GM18873 (cell line): Measurements from ENCODE around the gene SEPHS2.
"Not testable (repeated sequence)": the region's sequence is repeated elsewhere in the genome, so short reads cannot be mapped to it uniquely, and the experiment has no call there.

Experiments
- ATAC-seq: cut with Tn5 transposase; IDR thresholded peaks from one replicate; pipeline ENCODE4 v1.9.1; 2021; ENCODE audit warnings: mild to moderate bottlenecking, moderate library complexity, moderate number of reproducible peaks; ENCODE audit not compliant: unreplicated experiment, low FRiP score

SEPHS2 gene, protein sequence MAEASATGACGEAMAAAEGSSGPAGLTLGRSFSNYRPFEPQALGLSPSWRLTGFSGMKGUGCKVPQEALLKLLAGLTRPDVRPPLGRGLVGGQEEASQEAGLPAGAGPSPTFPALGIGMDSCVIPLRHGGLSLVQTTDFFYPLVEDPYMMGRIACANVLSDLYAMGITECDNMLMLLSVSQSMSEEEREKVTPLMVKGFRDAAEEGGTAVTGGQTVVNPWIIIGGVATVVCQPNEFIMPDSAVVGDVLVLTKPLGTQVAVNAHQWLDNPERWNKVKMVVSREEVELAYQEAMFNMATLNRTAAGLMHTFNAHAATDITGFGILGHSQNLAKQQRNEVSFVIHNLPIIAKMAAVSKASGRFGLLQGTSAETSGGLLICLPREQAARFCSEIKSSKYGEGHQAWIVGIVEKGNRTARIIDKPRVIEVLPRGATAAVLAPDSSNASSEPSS

DNA sequence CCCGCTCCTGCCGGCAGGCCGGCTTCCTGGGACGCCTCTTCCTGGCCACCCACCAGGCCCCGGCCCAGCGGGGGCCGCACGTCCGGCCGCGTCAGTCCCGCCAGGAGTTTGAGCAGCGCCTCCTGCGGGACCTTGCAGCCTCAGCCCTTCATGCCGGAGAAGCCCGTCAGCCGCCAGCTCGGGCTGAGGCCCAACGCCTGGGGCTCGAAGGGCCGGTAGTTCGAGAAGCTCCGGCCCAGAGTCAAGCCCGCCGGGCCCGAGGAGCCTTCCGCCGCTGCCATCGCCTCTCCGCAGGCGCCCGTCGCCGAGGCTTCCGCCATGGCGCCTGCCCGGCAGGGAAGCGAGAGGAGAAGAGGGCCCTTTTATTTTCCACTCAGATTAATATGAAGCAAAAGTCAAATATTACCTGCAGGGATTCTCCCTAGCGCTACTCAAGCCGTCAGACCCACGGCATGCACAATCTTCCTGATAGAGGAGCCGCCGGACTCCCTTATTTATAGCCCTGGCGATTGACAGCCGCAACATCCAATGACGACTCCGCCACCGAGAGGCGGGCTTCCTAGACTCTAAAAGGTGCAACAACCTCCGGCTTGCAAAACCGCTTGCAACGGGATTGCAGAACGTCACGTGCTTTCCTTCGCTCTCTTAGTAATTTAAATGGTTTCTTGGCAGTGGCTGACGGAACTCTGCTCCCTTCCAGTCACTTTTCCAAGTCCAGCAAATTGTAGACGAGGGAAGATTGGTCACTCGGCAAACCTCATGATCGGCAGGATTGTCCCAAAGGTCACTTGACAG, at the start of gene SEPHS2:
SEPHS2 (minus strand) TSS at position 467 of the 795 bp plus-strand sequence; CDS start at position 320, 147 bp downstream.
- peak; percentile 50 for ATAC-seq

DNA sequence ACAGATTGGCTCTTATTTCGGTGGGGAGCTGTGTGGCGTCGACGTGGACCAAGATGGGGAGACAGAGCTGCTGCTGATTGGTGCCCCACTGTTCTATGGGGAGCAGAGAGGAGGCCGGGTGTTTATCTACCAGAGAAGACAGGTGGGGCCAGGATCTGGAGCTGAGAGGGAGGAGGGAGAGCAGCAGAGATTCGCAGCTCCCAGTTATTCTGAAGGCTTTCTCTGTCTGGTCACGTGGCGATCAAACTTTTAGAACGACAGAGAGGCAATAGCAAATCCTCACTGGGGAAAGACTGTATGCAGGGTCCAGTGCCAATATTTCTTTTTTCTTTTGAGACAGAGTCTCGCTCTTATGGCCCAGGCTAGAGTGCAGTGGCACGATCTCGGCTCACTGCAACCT, 49.0 kb upstream of the SEPHS2 start:
- no peak for ATAC-seq

DNA sequence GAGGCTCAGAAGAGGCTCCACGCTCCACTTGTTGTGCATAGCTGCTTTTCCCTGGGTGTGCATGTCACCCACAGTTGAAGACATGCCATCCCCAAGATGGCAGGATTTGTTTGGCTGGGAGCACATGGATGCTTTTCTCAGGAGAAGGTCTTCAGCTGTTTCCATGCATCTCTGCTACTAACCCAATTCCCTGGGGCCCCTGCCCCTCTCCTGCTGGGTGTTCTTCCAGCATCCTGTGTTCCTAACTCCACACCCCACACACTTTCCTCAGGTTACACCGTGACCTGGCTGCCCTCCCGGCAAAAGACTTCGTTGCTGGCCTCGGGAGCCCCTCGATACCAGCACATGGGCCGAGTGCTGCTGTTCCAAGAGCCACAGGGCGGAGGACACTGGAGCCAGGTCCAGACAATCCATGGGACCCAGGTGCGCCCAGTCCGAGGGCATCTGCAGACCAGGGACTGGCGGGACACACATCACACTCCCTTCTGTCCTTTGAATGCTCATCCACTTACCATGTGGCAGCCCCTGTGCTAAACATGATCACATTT, 48.3 kb upstream of the SEPHS2 start:
- ATAC-seq: no peak

DNA sequence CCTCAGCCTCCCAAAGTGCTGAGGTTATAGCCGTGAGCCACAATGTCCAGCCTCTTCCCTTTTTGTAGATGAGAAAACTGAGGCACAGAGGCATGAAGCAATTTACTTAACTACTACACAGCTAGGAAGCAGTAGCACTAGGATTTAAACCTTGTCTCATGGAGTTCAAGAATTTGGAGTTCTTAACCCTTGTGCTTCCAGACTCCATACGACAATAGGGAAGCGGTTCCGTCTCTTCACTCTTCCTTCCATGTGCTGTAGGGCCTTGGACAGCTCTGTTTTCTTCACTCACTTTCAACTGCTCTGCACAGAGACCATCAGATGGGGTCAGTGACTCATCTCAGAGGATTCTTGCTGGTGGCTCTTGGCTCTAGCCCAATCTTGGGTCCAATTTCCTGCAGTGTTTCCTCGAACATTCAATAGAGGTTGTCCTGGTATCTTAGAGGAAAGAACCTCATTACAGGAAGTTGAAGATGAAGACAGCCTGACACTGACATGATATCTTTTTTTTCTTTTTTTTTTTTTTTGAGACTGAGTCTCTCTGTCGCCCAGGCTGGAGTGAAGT, 46.2 kb upstream of the SEPHS2 start:
- no peak for ATAC-seq

DNA sequence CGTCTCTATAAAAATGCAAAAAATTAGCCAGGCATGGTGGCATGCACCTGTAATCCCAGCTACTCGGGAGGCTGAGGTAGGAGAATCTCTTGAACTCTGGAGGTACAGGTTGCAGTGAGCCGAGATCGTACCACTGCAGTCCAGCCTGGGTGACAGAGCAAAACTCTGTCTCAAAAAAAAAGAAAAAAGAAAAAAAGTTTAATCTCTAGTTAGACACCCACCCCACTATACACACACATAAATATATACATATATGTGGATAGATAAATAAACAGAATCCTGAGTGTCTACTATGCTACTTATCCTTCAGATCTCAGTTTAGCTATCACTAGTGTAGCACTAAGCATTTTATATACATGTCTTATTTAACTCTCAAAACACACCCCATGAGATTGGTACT, 45.6 kb upstream of the SEPHS2 start:
- ATAC-seq: no peak

DNA sequence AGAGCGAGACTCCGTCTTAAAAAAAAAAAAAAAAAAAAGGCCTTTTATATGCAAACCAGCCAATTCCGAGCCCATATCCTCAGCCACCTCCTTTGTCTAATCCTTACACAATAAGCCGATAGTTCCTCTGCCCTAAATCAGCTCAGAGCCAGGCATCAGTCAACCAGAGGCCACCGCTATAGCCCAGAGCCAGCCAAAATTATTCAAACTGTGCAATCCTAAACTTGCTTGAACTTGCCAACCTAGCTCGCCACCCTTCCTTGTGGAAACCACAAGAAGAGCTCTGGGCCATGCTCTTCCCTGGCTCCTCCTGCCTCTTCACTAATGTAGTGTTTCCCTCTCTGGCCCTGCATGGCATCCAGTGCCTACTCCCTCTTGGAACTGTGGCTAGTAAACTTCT, 44.5 kb upstream of the SEPHS2 start:
- ATAC-seq: no peak

DNA sequence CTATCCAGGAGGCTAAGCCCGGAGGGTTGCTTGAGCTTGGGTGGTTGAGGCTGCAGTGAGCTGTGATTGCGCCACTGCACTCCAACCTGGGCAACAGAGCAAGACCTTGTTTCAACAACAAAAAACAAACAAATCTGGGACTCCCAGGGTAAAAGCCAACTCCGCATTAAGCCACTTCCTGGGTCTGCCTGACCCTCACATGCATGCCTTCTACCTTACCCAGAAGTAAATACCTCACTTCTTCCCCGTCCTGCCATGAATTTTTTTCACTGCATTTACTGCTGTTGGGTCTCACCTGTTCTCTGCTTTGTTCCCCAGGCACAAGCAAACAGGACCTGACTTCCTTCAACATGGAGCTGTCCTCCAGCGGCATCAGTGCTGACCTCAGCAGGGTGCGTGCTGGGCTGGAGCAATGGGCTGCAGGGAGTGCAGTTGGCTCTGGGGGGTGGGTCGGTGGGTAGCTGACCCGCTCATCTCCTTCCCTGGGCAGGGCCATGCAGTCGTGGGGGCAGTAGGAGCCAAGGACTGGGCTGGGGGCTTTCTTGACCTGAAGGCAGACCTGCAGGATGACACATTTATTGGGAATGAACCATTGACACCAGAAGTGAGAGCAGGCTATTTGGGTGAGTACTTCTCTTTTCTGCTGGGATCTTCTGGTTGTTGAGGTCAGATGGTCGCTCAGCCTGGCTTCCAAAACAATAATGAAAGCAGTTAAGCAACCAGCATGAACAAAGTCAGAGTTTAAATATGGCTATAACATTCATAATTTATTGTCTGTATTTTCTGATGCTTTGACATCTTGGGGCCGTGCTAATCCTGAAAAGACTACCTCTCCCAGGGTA, 43.3 kb upstream of the SEPHS2 start:
- no peak for ATAC-seq

DNA sequence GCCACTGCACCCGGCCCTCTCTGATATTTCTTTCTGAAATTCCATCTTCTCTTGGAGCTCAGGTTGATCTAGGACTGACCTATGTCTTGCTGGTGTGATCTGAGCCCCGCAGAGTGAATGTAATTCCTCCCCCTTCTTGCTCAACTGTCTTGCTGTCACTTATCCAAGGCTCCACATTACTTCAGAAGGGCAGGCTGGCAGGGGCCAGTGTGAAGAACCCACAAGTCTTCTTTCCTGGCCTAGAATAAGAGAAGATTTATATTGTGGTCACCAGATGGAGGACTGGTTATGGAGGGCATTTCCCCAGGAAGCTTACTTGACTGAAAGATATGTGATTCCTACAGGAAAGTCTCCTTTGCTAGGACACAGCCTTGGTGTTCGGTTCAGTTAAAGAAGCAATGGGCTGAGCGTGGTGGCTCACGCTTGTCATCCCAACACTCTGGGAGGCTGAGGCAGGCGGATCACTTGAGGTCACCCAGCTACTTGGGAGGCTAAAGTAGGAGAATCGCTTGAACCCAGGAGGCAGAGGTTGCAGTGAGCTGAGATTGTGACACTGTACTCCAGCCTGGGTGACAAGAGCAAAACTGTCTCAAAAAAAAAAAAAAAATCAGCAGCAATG, 40.3 kb upstream of the SEPHS2 start:
- no peak for ATAC-seq

DNA sequence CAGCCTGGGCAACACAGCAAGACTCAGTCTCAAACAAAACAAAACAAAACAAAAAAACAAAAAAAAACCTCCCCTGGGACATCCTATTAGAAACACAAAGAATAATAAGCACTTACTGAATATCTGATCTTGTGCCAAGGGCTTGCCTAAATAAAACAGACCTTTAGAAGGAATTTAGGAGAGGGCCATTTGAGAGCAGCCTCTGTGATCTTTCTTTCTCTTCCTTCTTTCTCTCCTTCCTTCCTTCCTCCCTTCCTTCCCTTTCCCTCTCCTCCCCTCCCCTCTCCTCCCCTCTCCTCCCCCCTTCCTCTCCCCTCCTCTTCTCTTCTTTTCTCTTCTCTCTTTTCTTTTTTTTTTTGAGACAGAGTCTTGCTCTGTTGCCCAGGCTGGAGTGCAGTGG, 39.2 kb upstream of the SEPHS2 start:
- ATAC-seq: no peak

DNA sequence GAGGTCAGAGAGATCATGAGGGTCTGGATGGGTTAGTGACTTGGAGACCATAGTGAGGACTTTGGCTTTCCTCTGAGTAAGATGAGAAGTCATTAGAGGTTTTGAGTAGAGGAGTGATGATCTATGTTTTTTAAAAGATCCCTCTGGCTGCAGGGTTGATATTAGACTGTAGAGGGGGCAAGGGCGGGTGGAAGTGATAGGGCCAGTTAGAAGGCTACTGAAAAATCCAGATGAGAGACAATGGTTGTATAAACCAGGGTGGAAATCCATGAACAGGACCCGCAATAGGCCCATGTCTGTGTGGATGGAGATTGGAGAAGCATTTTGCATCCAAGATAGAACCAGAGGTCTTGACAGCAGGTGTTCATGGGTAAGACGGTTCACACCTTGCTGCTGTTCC, 36.7 kb upstream of the SEPHS2 start:
- ATAC-seq: no peak

DNA sequence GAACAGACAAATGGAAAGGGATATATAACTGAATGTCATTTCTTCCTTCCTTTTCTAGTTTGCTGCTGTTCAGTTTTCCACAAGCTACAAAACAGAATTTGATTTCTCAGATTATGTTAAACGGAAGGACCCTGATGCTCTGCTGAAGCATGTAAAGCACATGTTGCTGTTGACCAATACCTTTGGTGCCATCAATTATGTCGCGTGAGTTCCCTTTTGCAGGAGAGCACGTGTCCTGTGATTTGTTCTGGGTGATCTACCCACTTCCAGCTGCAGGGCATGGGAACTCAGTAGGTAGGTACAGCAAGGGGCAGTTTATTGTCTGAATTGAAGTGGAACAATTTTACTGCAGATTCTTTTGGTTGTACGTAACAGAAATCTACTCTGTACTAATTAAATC, 35.7 kb upstream of the SEPHS2 start:
- no peak for ATAC-seq

DNA sequence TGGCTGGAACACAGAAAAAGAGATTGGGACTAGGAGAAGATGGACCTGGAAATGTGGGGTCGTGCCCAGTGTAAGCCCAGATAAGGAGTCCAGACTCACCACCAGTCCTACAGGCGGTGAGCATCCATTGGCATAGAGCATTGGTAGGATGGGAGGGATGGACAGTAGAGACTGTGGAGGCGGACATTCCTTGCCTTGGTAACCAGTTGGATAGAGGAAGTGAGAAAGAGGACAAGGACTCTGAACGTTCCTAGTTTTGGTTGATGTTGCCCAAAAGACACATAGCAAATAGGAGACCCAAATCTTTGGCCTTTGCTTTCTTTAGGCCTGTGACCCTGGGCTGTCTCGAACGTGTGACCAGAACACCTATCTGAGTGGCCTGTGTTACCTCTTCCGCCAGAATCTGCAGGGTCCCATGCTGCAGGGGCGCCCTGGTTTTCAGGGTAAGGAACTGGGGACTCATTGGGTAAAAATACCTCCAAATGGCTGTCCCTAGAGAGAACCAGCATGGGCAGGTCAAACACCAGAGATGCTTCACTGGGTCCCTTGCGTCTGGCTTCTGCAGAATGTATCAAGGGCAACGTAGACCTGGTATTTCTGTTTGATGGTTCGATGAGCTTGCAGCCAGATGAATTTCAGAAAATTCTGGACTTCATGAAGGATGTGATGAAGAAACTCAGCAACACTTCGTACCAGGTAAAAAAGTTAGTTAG, 33.2 kb upstream of the SEPHS2 start:
- no peak for ATAC-seq

DNA sequence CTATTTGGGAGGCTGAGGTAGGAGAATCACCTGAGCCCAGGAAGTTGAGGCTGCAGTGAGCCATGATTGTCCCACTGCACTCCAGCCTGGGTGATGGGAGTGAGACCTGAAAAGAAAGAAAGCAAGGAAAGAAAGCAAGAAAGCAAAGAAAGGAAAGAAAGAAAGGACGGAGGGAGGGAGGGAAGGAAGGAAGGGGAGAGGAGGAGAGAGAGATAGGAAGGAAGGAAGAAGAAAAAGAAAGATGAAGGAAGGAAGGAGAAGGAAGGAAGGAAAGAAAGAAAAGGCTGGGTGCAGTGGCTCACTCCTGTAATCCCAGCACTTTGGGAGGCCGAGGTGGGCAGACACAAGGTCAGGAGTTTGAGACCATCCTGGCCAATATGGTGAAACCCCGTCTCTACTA, 32.1 kb upstream of the SEPHS2 start:
- not testable (repeated sequence) for ATAC-seq

DNA sequence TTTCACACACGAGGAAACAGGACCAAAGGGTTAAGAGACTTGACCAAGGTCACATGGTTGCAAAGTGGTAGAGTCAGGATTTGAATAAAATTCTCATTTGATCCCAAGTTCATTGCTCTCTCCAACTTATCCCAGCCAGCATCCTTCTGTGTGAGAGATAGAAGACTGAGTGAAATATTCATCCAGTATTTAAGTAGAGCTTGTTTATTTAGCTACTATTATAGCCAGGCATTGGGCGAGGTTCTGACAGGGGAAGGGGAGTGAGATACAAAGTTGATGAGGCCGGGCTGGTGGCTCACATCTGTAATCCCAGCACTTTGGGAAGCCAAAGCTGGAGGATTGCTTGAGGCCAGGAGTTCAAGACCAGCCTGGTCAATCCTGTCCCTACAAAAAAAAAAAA, 31.3 kb upstream of the SEPHS2 start:
- no peak for ATAC-seq

DNA sequence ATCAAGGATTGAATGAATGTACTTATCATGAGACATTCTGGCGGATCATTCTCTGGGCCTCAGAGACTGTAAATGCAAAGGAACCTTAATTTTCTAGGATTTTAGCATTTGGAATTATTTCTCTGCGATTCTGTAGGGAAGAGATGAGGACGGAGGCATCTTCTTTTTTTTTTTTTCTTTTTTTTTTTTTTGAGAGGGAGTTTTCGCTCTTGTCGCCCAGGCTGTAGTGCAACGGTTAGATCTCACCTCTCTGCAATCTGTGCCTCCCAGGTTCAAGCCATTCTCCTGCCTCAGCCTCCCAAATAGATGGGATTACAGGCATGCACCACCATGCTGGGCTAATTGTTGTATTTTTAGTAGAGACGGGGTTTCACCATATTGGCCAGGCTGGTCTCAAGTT, 29.0 kb upstream of the SEPHS2 start:
- ATAC-seq: no peak

DNA sequence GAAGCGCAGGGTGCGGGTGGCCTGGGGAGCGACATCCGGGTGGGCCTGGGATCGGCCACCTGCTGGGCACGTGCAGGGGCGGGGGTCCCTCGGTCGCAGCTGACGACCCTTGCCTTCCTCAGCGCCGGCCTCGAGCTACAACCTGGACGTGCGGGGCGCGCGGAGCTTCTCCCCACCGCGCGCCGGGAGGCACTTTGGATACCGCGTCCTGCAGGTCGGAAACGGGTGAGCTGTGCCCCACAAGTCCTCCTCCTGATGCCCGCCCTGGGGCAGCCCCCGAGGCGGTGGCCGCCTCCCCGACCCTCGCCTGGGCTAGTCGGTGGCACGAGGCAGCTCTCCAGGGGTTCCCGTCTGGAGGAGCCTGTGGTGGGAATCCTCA, 28.4 kb upstream of the SEPHS2 start:
- no peak for ATAC-seq

DNA sequence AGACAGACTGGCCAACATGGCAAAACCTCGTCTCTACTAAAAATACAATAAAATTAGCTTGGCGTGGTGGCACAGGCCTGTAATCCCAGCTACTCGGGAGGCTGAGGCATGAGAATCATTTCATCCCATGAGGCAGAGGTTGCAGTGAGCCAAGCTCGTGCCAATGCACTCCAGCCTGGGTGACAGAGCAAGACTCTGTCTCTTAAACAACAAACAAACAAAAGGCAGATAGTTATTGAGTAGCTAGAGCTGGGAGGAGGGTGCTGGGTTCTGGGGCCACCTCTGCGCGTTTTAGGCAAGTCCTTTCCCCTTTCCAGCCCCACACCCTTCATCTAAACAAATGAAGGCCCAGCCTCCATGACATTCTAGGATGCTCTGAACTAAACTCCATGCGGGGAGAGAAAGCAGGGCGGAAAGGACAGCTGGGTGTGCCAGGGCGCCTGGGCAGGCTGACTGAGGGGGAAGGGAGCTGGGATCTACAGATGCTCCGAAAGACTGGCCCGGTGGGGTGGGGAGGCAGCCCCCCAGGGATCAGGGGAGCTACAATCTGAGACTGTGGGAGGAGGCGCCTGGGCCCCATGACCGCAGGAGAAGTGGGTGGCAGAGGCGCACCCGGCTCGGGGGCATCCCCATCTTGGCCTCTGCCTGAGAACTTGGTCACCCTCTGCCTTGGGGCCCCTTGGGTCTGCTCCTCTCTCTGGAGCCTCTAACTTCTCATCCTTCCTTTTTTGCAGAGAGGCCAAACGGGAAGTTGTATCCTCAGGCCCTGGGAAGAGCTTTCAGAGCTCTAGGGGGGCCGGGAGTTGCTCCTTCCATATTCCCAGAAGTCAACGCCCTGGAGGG, 27.8 kb upstream of the SEPHS2 start:
- no peak for ATAC-seq

DNA sequence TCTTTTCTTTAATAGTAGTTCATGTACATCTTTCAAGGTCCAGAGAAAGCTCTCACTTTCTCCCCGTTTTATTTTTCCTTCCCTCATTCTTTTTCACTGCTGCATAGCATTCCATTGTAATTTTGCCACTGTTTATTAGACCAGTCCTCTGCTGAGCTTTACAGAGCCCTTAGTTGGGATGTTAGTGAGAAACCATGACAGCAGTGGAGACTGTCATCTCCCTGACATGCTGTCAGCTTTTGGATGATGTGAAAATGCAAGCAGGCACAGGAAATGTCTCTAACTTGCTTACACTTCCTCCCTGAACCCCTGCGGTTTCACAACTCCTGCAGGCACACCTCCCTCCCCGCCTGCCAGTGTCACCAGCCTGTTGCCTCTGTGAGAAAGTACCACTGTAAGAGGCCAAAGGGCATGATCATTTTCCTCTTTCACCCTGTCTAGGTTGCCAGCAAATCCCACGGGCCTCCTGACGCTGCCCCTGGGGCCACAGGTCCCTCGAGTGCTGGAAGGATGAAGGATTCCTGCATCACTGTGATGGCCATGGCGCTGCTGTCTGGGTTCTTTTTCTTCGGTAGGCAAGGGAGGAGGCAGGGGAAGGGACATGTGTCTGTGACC, 26.8 kb upstream of the SEPHS2 start, which contains the start of gene ITGAL:
ITGAL (plus strand) TSS at position 415 of the 615 bp plus-strand sequence; CDS start at position 511, 96 bp downstream.
- peak; percentile 65 for ATAC-seq
